Type B pancreatic cell (in vitro differentiated cells): ENCODE results near the gene FGF16. TPM values are rescaled to one million over a fixed set of nuclear protein-coding genes. Genes with fewer than 3 reads are reported as not detected.
"Not testable (repeated sequence)": the region's sequence is repeated elsewhere in the genome, so short reads cannot be mapped to it uniquely, and the experiment has no call there.

ENCODE experiments used
- DNase-seq: peaks from one replicate; pipeline ENCODE4 v3.0.0; 2021; ENCODE audit warnings: mixed read lengths; ENCODE audit not compliant: unreplicated experiment; ENCODE audit errors: extremely low spot score
- H3K27ac Mint-ChIP-seq: 2 replicates; pipeline ENCODE4 v1.8.0; 2021; ENCODE audit warnings: mild to moderate bottlenecking, mixed read lengths
- H3K27me3 Mint-ChIP-seq: 2 replicates; pipeline ENCODE4 v1.8.0; 2021; ENCODE audit warnings: mixed read lengths
- H3K36me3 Mint-ChIP-seq: 2 replicates; pipeline ENCODE4 v1.8.0; 2021; ENCODE audit warnings: mixed read lengths
- H3K4me1 Mint-ChIP-seq: one replicate; pipeline ENCODE4 v1.8.0; 2021; ENCODE audit warnings: mixed read lengths; ENCODE audit not compliant: unreplicated experiment
- H3K4me3 Mint-ChIP-seq: 2 replicates; pipeline ENCODE4 v1.8.0; 2021; ENCODE audit warnings: mild to moderate bottlenecking, mixed read lengths
- H3K9me3 Mint-ChIP-seq: 2 replicates; pipeline ENCODE4 v1.8.0; 2021; ENCODE audit warnings: mixed read lengths
- CTCF ChIP-seq: fragments of 200-600 bp; sonication (generic); conservative IDR thresholded peaks from 2 replicates; pipeline ENCODE4 v1.5.0; 2021; ENCODE audit warnings: antibody characterized with exemption, mild to moderate bottlenecking
- long read RNA-seq: library from polyadenylated mRNA; unstranded; transcript quantifications from one replicate; pipeline ENCODE4 v2.0.0, GENCODE V29; 2020
- total RNA-seq: library from RNA; stranded (reverse); gene quantifications from 2 replicates; pipeline ENCODE4 v1.2.1, GENCODE V29; 2021; ENCODE audit warnings: low replicate concordance

The FGF16 gene
- not detected in 2 replicates for total RNA-seq
- long read RNA-seq: 0 reads

GRCh38 chrX:77446908-77447652 is at the start of gene FGF16:
Gene FGF16, plus strand, starts transcription at chrX:77447389. Its CDS starts 286 bp downstream, at chrX:77447675.
- H3K4me3 Mint-ChIP-seq: peak within 1 kb of the TSS; percentile 80
- no peaks in the 10 kb centered on the region for H3K4me1 Mint-ChIP-seq
- no peak within 1 kb of the TSS for H3K27ac Mint-ChIP-seq
- peaks cover 61% of the 10 kb centered on the region for H3K27me3 Mint-ChIP-seq
- TF ChIP-seq CTCF: no peak
- DNase-seq: no peak
- no peaks in the 10 kb centered on the region for H3K36me3 Mint-ChIP-seq
- no peaks in the 10 kb centered on the region for H3K9me3 Mint-ChIP-seq

GRCh38 chrX:77398330-77398954 is 48.7 kb upstream of the FGF16 start:
- no peaks in the 10 kb centered on the region for H3K36me3 Mint-ChIP-seq
- H3K9me3 Mint-ChIP-seq: no peaks in the 10 kb centered on the region

DNA sequence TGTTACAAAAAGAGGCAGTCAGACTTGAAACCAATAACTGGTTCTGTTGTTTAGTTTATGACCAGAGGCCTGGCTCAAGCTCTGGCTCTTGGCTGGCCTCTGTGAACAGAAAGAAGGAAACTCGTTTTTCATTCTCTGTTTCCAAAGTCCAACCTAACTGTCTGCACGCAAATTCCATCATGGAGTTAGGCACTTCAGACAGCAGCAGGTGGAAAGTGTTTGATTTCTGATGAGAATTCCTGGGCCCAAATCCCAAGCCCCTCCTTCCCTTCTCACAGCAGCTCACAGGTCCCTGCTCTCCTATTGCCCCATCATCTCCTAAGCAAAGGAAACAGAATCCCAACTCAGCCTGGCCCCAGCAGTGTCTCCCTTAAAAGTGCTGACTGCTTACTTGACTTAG is 42.8 kb upstream of the FGF16 start:
- DNase-seq: no peak
- Mint-ChIP-seq H3K4me3 (no peak overlapping the region), H3K9me3 (no peaks in the 10 kb centered on the region), H3K4me1 (no peaks in the 10 kb centered on the region), H3K27ac (no peak overlapping the region), H3K36me3 (no peaks in the 10 kb centered on the region), H3K27me3 (no peaks in the 10 kb centered on the region)
- no peak for TF ChIP-seq CTCF

More at GRCh38 chrX:77398330-77398954, 48.7 kb upstream of the FGF16 start:
- H3K27me3 Mint-ChIP-seq: no peaks in the 10 kb centered on the region
- DNase-seq: no peak
- TF ChIP-seq CTCF: no peak
- H3K27ac Mint-ChIP-seq: no peak overlapping the region
- H3K4me1 Mint-ChIP-seq: no peaks in the 10 kb centered on the region
- H3K4me3 Mint-ChIP-seq: no peak overlapping the region

GRCh38 chrX:77407821-77408220 is 39.4 kb upstream of the FGF16 start:
- not testable (repeated sequence) for DNase-seq, H3K4me3 Mint-ChIP-seq, H3K36me3 Mint-ChIP-seq, H3K4me1 Mint-ChIP-seq, H3K27ac Mint-ChIP-seq, H3K9me3 Mint-ChIP-seq, H3K27me3 Mint-ChIP-seq

DNA sequence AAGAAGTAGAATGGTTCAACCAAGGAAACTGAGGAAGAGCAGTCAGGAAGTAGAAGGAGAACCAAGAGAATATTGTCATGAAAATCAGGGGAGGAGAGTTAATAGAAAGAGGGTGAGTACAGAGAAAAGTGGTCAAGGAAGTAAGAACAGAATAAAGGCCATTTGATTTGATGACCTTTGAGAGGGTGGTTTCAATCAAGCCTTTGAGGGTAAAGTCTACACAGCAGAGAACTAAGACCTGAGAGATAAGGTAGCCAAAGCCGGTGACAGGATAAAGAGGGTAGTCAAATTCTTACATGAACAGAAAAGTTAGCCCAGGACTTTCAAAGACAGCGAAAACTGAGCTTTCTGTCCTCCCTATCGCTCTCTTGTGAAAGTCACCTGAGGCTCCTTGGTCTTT is 34.6 kb upstream of the FGF16 start:
- DNase-seq: no peak
- no peak for TF ChIP-seq CTCF
- Mint-ChIP-seq H3K36me3 (no peaks in the 10 kb centered on the region), H3K27ac (no peak overlapping the region), H3K4me3 (no peak overlapping the region), H3K9me3 (no peaks in the 10 kb centered on the region), H3K27me3 (no peaks in the 10 kb centered on the region), H3K4me1 (no peaks in the 10 kb centered on the region)

DNA sequence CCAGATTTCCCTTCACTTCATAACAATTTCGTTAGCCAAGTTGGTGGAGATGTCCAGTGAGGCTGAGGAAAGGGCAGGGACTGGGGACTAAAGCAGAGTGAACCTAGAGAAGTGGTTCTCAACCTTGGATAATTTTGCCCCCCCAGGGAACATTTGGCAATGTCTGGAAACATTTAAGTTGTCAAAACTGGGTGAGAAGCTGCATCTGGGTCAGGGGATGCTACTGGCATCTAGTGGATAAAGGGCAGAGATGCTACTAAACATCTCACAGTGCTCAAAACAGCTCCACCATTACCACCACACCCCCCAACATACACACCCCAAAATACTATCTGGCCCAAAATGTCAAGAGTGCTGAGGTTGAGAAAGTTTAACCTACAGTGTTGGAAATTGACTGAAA is 32.0 kb upstream of the FGF16 start:
- no peaks in the 10 kb centered on the region for H3K9me3 Mint-ChIP-seq
- H3K27me3 Mint-ChIP-seq: no peaks in the 10 kb centered on the region
- H3K4me3 Mint-ChIP-seq: no peak overlapping the region
- no peaks in the 10 kb centered on the region for H3K36me3 Mint-ChIP-seq
- DNase-seq: no peak
- H3K27ac Mint-ChIP-seq: no peak overlapping the region
- TF ChIP-seq CTCF: no peak
- no peaks in the 10 kb centered on the region for H3K4me1 Mint-ChIP-seq
